NOMO-1 treated with dmso at 0.1 percent for 144 hours (cell line): ENCODE results near the gene PDLIM1.
A peak's percentile ranks its signal among the peaks of the same experiment; 100 is the strongest.

Experiments
- DNase-seq: peaks from one replicate; lab custom pipeline; 2025; ENCODE audit not compliant: unreplicated experiment; lab: John Stamatoyannopoulos, UW

The PDLIM1 gene

DNA sequence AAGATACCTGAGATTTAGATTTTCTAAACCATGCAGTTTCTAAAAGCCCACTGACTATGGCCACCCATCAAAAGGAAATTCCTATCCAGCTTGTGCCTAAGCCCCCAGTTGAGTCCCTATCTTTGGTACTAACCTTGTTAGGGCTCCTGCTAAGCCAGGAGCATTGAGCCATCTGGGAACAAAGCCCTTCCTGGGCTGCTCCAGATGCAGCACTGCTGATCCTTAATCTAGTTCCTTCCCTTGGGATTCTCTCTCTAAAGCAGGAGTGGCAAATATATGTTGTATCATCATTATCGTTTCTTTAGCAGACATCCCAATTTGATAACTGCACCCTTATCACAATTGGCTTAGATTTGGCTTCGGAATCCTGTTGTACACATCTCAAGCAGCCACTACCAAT lies 24.7 kb upstream of the PDLIM1 start:
- DNase-seq, result no peak

GRCh38 chr10:95314192-95314918 lies 23.6 kb upstream of the PDLIM1 start:
- no peak for DNase-seq

GRCh38 chr10:95312986-95313495 lies 22.2 kb upstream of the PDLIM1 start:
- DNase-seq, result no peak

- DNase-seq, result peak; percentile 35
Observed at GRCh38 chr10:95312257-95312656, 21.5 kb upstream of the PDLIM1 start.

DNA sequence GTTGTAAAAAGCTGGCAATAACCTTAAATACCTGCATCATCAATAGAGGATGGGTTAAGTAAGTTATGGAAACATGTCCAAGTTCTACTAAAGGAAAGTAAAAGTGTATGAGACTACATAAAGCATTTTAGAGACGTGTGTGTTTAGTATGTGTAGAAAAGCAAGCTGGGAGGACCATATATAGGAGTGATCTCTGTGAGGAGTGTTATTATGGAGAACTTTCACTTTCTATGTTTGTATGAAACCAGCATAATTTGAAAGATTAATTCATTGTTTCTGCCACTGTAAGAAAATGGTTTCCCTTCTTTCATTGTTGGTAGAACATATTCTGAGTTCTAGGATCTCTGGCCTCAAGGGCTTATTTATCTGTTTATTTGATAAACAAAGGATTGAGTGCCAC lies 19.2 kb upstream of the PDLIM1 start:
- no peak for DNase-seq

- peak; percentile 41 for DNase-seq
Observed at GRCh38 chr10:95308389-95309302, 17.8 kb upstream of the PDLIM1 start.

DNA sequence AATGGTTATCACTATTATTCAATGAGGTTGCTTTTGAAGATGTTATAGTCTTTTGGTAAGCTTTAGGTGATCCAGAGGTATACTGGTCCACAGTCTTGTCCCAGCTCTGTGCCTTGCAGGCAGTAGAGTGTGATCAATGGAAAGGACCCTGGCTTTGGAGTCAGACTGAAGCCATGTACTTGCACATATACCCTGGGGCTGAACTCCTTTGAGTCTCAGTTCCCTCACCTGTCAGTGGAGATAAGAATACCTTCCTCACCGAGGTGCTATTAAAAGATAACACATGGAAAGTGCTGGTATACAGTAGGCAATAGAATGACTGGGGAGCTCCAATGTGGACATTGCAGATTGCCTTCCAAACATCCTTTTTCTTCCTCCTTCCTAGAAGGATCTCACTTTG lies 16.0 kb upstream of the PDLIM1 start:
- DNase-seq, result no peak

GRCh38 chr10:95306318-95306650 lies 15.5 kb upstream of the PDLIM1 start:
- DNase-seq, result no peak

GRCh38 chr10:95305606-95306317 lies 15.0 kb upstream of the PDLIM1 start:
- DNase-seq, result no peak

DNA sequence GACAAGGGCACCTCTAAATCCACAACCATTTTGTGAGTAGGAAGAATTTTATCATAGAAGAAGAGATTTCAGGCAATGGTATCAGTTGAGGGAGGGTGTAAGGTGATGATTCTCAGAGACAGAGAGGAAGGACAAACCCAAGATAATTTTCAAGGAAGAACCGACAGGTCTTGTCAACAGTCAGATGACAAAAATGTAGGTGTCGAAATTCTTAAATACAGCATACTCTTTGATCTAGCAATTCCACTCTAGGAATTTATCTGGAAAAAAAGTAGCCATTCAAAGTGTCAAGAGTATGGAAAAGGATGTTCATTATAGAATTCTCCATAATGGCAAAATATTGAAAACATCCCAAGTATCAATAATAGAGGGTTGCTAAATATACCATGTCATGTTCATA lies 14.2 kb upstream of the PDLIM1 start:
- DNase-seq, result no peak

GRCh38 chr10:95304463-95304862 lies 13.7 kb upstream of the PDLIM1 start:
- no peak for DNase-seq

DNA sequence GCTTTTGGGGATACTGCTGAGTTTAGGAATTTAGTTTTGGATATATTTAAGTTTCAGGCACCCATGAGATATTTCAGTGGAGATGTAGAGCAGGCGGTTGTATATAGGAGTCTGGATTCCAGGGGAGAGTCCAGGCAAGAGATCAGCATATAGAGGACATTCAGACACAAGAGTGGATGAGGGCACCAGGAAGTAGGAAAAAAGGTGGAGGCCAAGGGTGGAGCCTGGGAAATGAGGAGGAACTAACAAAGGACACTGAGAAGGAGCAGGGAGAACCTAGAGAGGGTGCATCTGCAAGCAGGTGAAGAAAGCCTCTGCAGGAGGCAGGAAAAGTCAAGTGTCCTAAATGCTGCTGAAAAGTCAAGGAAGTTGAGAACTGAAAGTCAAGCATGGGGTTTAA lies 13.1 kb upstream of the PDLIM1 start:
- no peak for DNase-seq

DNA sequence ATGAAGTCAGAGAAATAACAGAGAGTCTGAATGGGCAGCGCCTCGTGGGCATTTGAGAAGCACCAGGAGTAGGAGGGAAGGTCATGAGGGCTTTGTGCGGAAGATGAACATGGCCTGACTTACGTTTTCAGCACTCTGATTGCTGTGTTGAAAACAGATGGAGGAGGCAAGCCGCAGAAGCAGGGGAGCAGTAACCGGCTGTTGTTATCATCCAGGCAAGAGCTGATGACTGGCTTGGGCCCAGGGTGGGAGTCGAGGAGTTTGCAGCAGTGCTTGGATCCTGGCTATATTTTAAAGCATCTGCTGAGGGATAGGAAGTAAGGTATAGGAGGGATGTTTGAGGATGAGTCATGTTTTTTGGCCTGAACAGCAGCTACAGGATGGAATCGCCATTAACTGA lies 12.7 kb upstream of the PDLIM1 start:
- DNase-seq, result no peak

DNA sequence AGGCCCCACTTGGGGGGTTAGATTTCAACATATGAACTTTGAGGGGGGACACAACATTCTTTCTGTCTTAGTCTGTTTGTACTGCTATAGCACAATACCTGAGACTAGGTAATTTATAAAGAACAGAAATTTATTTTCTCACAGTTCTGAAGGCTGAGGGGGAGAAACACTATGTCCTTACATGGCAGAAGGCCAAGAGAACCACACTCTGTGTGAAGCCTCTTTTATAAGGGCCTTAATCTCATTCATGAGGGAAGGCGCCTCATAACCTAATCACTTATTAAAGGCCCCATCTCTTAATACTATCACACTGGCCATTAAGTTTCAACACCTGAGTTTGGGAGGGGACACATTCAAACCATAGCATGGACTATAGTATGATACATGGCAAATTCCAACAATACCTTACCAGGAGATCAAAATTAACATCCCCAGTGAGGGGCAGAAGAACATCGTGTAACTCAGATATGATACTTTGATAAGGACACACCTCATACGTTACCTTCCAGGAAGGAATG lies 9.3 kb upstream of the PDLIM1 start:
- DNase-seq, result no peak

GRCh38 chr10:95297402-95297801 lies 6.6 kb upstream of the PDLIM1 start:
- DNase-seq, result no peak

DNA sequence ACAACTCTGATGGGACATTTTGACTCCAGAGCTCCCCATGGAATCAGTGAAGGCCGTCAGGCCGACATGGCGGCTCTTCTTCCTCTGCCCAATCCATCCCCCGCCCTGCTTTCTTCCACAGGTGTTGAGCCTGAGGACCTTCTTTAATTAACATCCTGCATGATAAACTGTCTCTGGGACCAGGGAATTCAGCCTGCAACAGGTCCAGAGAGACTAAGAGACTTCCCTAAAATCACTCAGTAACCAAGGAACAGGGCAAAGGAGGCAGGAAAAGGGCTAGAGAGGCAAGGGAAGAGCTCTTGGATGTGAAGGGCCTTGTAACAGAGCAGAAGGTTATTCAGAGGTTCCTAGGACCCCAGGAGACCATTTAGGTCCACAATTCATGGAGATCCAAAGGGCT lies 6.0 kb upstream of the PDLIM1 start:
- DNase-seq, result no peak

- peak; percentile 83 for DNase-seq
Observed at GRCh38 chr10:95295031-95295755, 4.4 kb upstream of the PDLIM1 start.

DNA sequence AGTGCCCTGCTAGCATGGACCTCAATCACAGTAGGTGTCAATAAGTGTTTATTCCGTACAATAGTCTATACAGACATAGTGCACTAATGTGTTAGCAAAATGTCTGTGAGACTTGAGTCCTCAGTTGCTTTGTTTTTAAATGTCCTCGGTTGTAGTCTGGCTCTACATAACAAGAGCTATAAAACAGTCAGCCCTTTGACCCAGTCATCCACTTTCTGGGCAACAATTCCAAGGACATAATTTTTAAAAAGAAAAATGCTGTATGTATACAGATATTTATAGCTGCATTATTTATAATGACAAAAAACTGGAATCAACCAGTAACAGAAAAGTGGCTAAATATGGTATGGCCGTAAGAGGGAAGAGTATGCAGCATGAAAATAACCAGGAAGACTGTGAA lies 2.8 kb upstream of the PDLIM1 start:
- DNase-seq, result no peak

DNA sequence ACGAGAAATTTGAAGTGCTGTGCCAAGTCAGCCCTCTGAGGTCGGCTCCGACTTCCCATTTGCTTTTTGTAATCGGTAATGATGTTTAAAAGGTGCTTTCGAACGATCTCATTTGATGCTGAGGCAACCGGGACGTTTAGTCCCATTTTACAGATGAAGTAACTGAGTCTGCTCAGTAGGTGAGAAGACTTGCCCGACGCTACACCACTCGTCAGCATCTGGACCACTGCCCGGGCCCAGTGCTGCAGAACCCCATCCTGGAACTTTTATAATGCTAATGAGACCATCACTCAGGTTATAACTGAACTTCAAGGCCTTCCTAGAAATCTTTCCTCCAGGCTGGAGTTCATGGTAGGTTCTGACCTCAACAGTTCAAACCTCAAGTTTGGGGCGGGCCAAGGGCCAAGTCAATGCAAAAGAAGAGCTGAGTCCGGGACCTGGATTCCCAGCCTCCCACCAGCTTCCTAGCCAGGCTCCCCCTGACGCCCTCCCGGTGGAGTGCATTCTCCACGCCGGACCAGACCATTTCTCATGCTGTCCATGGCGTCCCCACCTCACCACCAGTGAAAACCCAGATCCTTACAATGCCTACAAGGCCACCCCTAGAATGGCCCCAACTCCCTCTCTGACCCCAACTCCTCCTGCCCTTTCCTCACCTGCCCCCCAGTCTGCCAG lies 699 bp upstream of the PDLIM1 start:
- DNase-seq, result no peak

DNA sequence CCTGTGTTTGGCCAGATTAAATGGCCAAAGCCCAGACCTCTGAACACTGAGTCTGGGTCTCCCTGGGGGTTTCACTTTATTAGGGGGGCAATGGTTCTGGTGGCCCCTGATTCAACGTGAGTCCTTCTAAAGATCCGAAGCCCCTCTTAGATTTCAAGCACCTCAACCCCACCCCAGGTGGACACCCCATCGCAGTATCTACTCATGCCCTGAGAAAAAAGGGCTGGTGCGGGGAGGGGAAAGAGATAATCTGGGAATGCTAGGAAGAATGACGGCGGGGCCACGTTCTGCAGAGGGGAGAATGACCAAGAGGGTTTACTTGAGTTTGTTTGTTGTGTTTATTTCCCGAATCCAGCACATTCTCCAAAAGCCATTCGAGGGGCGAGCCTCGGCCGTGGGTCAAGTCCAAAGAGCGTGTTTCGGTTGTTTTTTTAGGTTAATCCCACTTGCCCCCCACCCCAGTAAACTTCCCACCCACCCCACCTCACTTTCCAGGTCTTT lies 832 bp downstream of the PDLIM1 start:
- DNase-seq, result no peak
